Memory B cell (primary cell): Measurements from ENCODE around the gene SEPTIN1.

Experiments
- ATAC-seq: fragments of 150-1000 bp; cut with Tn5 transposase; 2 replicates; pipeline ENCODE4 v1.10.0; 2021; ENCODE audit warnings: low read depth, mild to moderate bottlenecking, moderate library complexity
- DNase-seq, 2 donors: peaks; one replicate each; pipeline ENCODE4 v3.0.0; 2022; ENCODE audit warnings: low spot score in 2 of 2
- H3K27ac Mint-ChIP-seq: one replicate; pipeline ENCODE4 v1.8.0; 2022; ENCODE audit warnings: mild to moderate bottlenecking, moderate library complexity, mixed read lengths
- H3K27me3 Mint-ChIP-seq: one replicate; pipeline ENCODE4 v1.8.0; 2022; ENCODE audit warnings: mixed read lengths
- H3K36me3 Mint-ChIP-seq: one replicate; pipeline ENCODE4 v1.8.0; 2022; ENCODE audit warnings: mild to moderate bottlenecking, mixed read lengths
- H3K4me1 Mint-ChIP-seq: one replicate; pipeline ENCODE4 v1.8.0; 2022; ENCODE audit warnings: mixed read lengths
- H3K4me3 Mint-ChIP-seq: one replicate; pipeline ENCODE4 v1.8.0; 2022; ENCODE audit warnings: mild to moderate bottlenecking, moderate library complexity, mixed read lengths
- H3K9me3 Mint-ChIP-seq: one replicate; pipeline ENCODE4 v1.8.0; 2022; ENCODE audit warnings: mixed read lengths

The SEPTIN1 gene

GRCh38 chr16:30366511-30366910, 15.8 kb downstream of the SEPTIN1 start:
- Mint-ChIP-seq H3K4me3 (no peak overlapping the region), H3K4me1 (peaks cover 33% of the 10 kb centered on the region), H3K27me3 (no peaks in the 10 kb centered on the region), H3K36me3 (peaks cover 18% of the 10 kb centered on the region), H3K9me3 (no peaks in the 10 kb centered on the region), H3K27ac (no peak overlapping the region)
- ATAC-seq (no peak), DNase-seq (no peak)

- no peak overlapping the region for H3K4me3 Mint-ChIP-seq
- H3K9me3 Mint-ChIP-seq = no peaks in the 10 kb centered on the region
- DNase-seq = no peak
- H3K4me1 Mint-ChIP-seq = peaks cover 29% of the 10 kb centered on the region
- no peak overlapping the region for H3K27ac Mint-ChIP-seq
- peaks cover 22% of the 10 kb centered on the region for H3K36me3 Mint-ChIP-seq
- H3K27me3 Mint-ChIP-seq = no peaks in the 10 kb centered on the region
- ATAC-seq = no peak
Measured at GRCh38 chr16:30365200-30365599, 17.2 kb downstream of the SEPTIN1 start.

GRCh38 chr16:30361180-30361579, 21.2 kb downstream of the SEPTIN1 start:
- DNase-seq = no peak
- peaks cover 6% of the 10 kb centered on the region for H3K4me1 Mint-ChIP-seq
- no peaks in the 10 kb centered on the region for H3K27me3 Mint-ChIP-seq
- no peak overlapping the region for H3K27ac Mint-ChIP-seq
- no peaks in the 10 kb centered on the region for H3K9me3 Mint-ChIP-seq
- no peak overlapping the region for H3K4me3 Mint-ChIP-seq
- no peak for ATAC-seq
- peaks cover 25% of the 10 kb centered on the region for H3K36me3 Mint-ChIP-seq

- H3K9me3 Mint-ChIP-seq = no peaks in the 10 kb centered on the region
- no peak overlapping the region for H3K4me3 Mint-ChIP-seq
- H3K27me3 Mint-ChIP-seq = no peaks in the 10 kb centered on the region
- DNase-seq (no peak), ATAC-seq (no peak)
- H3K36me3 Mint-ChIP-seq = peaks cover 22% of the 10 kb centered on the region
- no peak overlapping the region for H3K27ac Mint-ChIP-seq
- peaks cover 13% of the 10 kb centered on the region for H3K4me1 Mint-ChIP-seq
Measured at GRCh38 chr16:30359871-30360170, 22.5 kb downstream of the SEPTIN1 start.

- Mint-ChIP-seq H3K4me1 (peaks cover 17% of the 10 kb centered on the region), H3K27ac (no peak overlapping the region), H3K4me3 (no peak overlapping the region), H3K36me3 (peaks cover 19% of the 10 kb centered on the region), H3K9me3 (no peaks in the 10 kb centered on the region), H3K27me3 (no peaks in the 10 kb centered on the region)
- ATAC-seq = no peak
- peak in 1 of 2 donors; percentile 10 for DNase-seq
Measured at GRCh38 chr16:30358990-30359870, 23.1 kb downstream of the SEPTIN1 start.

GRCh38 chr16:30358577-30358936, 23.8 kb downstream of the SEPTIN1 start:
- no peak overlapping the region for H3K4me3 Mint-ChIP-seq
- no peaks in the 10 kb centered on the region for H3K27me3 Mint-ChIP-seq
- DNase-seq (peak in 1 of 2 donors; percentile 9), ATAC-seq (no peak)
- H3K36me3 Mint-ChIP-seq = peaks cover 19% of the 10 kb centered on the region
- H3K9me3 Mint-ChIP-seq = no peaks in the 10 kb centered on the region
- no peak overlapping the region for H3K27ac Mint-ChIP-seq
- H3K4me1 Mint-ChIP-seq = peaks cover 19% of the 10 kb centered on the region

GRCh38 chr16:30357715-30358576, 24.4 kb downstream of the SEPTIN1 start:
- no peak for ATAC-seq
- no peaks in the 10 kb centered on the region for H3K27me3 Mint-ChIP-seq
- H3K27ac Mint-ChIP-seq = no peak overlapping the region
- DNase-seq = no peak
- H3K9me3 Mint-ChIP-seq = no peaks in the 10 kb centered on the region
- no peak overlapping the region for H3K4me3 Mint-ChIP-seq
- peaks cover 15% of the 10 kb centered on the region for H3K4me1 Mint-ChIP-seq
- peaks cover 18% of the 10 kb centered on the region for H3K36me3 Mint-ChIP-seq

GRCh38 chr16:30357085-30357714, 25.2 kb downstream of the SEPTIN1 start:
- peaks cover 14% of the 10 kb centered on the region for H3K36me3 Mint-ChIP-seq
- H3K4me1 Mint-ChIP-seq = peaks cover 15% of the 10 kb centered on the region
- H3K9me3 Mint-ChIP-seq = no peaks in the 10 kb centered on the region
- DNase-seq = no peak
- H3K4me3 Mint-ChIP-seq = no peak overlapping the region
- H3K27ac Mint-ChIP-seq = no peak overlapping the region
- H3K27me3 Mint-ChIP-seq = no peaks in the 10 kb centered on the region
- no peak for ATAC-seq

GRCh38 chr16:30356401-30357084, 25.8 kb downstream of the SEPTIN1 start:
- DNase-seq = no peak
- Mint-ChIP-seq H3K4me3 (peak overlapping the region; percentile 94), H3K27me3 (no peaks in the 10 kb centered on the region), H3K27ac (peak overlapping the region; percentile 95), H3K4me1 (peaks cover 17% of the 10 kb centered on the region), H3K9me3 (no peaks in the 10 kb centered on the region), H3K36me3 (peaks cover 17% of the 10 kb centered on the region)
- ATAC-seq = no peak

GRCh38 chr16:30355954-30356308, 26.4 kb downstream of the SEPTIN1 start:
- peaks cover 22% of the 10 kb centered on the region for H3K4me1 Mint-ChIP-seq
- no peak for ATAC-seq
- H3K27ac Mint-ChIP-seq = peak overlapping the region; percentile 95
- DNase-seq = no peak
- no peaks in the 10 kb centered on the region for H3K27me3 Mint-ChIP-seq
- peaks cover 18% of the 10 kb centered on the region for H3K36me3 Mint-ChIP-seq
- H3K9me3 Mint-ChIP-seq = no peaks in the 10 kb centered on the region
- H3K4me3 Mint-ChIP-seq = peak overlapping the region; percentile 94

- no peaks in the 10 kb centered on the region for H3K9me3 Mint-ChIP-seq
- peaks cover 28% of the 10 kb centered on the region for H3K4me1 Mint-ChIP-seq
- H3K36me3 Mint-ChIP-seq = peaks cover 20% of the 10 kb centered on the region
- DNase-seq (peak; percentile 71), ATAC-seq (peak; percentile 92)
- peak within 1 kb of the TSS; percentile 95 for H3K27ac Mint-ChIP-seq
- no peaks in the 10 kb centered on the region for H3K27me3 Mint-ChIP-seq
- peak within 1 kb of the TSS; percentile 94 for H3K4me3 Mint-ChIP-seq
Measured at GRCh38 chr16:30355144-30355953, 27.0 kb downstream of the SEPTIN1 start, which contains the start of gene CD2BP2. Gene CD2BP2 (minus strand): TSS chr16:30355308. CDS start chr16:30354681, 627 bp downstream.

GRCh38 chr16:30354423-30355143, 27.8 kb downstream of the SEPTIN1 start:
- peak overlapping the region; percentile 95 for H3K27ac Mint-ChIP-seq
- DNase-seq = no peak
- ATAC-seq = peak; percentile 27
- peaks cover 35% of the 10 kb centered on the region for H3K4me1 Mint-ChIP-seq
- peaks cover 23% of the 10 kb centered on the region for H3K36me3 Mint-ChIP-seq
- peak overlapping the region; percentile 94 for H3K4me3 Mint-ChIP-seq
- H3K9me3 Mint-ChIP-seq = no peaks in the 10 kb centered on the region
- no peaks in the 10 kb centered on the region for H3K27me3 Mint-ChIP-seq
